Right atrium auricular region (tissue), 2 donors: Measurements from ENCODE around the gene SPAG16. TPM values are rescaled to one million over a fixed set of nuclear protein-coding genes. Genes with fewer than 3 reads are reported as not detected.

Experiments
- DNase-seq: peaks from one replicate; pipeline ENCODE4 v3.0.0-alpha.2; 2019; ENCODE audit warnings: low spot score
- H3K27ac ChIP-seq, 2 donors: fragments of 200-600 bp; sonication (generic); 1 replicate in 1 of 2; 2 replicates in 1 of 2; pipeline ENCODE4 v1.5.1; 2016 to 2019
- H3K27me3 ChIP-seq, 2 donors: fragments of 200-600 bp; sonication (generic); one replicate each; pipeline versions ENCODE4 v1.5.1 to v1.6.0; 2017 to 2019
- H3K36me3 ChIP-seq: fragments of 200-600 bp; sonication (generic); one replicate; pipeline ENCODE4 v1.5.1; 2016
- H3K4me1 ChIP-seq, 2 donors: fragments of 200-600 bp; sonication (generic); one replicate each; pipeline versions ENCODE4 v1.5.1 to v1.6.0; 2017 to 2019
- H3K4me3 ChIP-seq, 2 donors: fragments of 200-600 bp; sonication (generic); 1 replicate in 1 of 2; 2 replicates in 1 of 2; pipeline ENCODE4 v1.5.1; 2017 to 2019; ENCODE audit warnings: mild to moderate bottlenecking in 1 of 2, moderate library complexity in 1 of 2
- H3K9me3 ChIP-seq, 2 donors: fragments of 200-600 bp; sonication (generic); one replicate each; pipeline ENCODE4 v1.5.1; 2019
- total RNA-seq, 2 donors: library from RNA; depleted of rRNA; stranded (reverse); fragments of >200 nt; gene quantifications; one replicate each; pipeline ENCODE4 v1.1.0, GENCODE V29; 2016
- TF ChIP-seq, protein P1 (sequence below), 2 donors: fragments of 200-600 bp; sonication (generic); IDR thresholded peaks; one replicate each; pipeline ENCODE4 v1.5.1; 2019; ENCODE audit warnings: antibody characterized with exemption in 2 of 2

Gene SPAG16
- total RNA-seq, 2 donors from 2014 or later: 17.3 to 18.3 TPM

DNA sequence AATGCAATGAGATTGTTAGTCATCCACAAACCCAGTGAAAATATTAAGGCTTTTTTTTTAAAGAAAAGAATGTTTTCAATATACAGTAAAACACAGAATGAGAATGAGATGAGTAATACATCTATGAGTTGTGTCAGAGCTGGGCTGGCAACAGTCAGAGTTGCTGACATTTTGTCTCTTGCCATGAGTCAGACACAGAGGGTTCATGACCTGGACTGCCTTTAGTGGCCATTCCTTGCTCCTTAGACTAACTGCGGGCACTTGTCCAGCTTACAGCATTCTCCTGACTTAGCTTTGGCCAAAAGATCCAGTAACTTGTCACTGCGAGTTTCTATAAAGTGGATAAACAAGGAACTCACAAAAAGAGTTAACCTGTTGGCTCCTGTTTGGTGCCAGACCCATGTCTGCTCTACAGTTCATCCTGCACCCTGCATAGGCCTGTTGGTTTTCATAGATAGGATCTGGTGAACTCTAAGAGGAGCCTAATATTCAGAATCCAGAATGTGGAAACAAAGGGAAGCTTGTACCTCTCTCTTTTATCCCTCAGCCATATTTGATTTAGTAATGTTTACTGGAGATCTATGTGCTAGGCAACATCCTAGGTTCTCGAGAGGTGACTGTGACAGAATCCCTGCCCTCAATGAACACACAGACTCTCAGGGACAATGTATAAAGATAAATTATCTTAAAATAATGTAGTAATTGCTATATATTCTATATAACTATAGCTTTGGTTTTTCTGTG is 735.1 kb downstream of the SPAG16 start:
- Histone ChIP-seq H3K9me3 (no peaks in the 10 kb centered on the region), H3K4me3 (no peak overlapping the region), H3K4me1 (no peaks in the 10 kb centered on the region), H3K27me3 (no peaks in the 10 kb centered on the region), H3K27ac (no peak overlapping the region), H3K36me3 (no peaks in the 10 kb centered on the region)
- TF ChIP-seq, protein P1, sequence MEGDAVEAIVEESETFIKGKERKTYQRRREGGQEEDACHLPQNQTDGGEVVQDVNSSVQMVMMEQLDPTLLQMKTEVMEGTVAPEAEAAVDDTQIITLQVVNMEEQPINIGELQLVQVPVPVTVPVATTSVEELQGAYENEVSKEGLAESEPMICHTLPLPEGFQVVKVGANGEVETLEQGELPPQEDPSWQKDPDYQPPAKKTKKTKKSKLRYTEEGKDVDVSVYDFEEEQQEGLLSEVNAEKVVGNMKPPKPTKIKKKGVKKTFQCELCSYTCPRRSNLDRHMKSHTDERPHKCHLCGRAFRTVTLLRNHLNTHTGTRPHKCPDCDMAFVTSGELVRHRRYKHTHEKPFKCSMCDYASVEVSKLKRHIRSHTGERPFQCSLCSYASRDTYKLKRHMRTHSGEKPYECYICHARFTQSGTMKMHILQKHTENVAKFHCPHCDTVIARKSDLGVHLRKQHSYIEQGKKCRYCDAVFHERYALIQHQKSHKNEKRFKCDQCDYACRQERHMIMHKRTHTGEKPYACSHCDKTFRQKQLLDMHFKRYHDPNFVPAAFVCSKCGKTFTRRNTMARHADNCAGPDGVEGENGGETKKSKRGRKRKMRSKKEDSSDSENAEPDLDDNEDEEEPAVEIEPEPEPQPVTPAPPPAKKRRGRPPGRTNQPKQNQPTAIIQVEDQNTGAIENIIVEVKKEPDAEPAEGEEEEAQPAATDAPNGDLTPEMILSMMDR (IDR thresholded peaks at IDR 0.05): no peak
- peak; percentile 72 for DNase-seq

DNA sequence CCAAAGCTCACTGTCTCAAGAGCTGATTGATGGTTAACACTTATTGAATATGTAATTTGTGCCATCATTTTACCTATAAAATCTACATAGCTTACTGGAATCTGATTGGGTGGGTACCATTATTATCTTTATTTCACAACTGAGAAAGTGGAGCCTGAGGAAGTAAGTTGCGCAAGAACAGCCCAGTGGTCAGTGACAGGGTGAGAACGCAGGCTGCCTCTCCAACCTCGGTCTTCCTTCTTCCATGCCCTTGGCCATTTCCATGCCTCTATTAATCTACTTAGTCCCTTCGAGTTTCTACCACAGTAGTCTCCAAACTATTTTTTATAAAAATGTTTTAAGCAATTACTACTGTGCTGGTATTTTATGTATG is 735.7 kb downstream of the SPAG16 start:
- no peak for DNase-seq
- Histone ChIP-seq H3K4me3 (no peak overlapping the region), H3K27ac (no peak overlapping the region), H3K36me3 (no peaks in the 10 kb centered on the region), H3K9me3 (no peaks in the 10 kb centered on the region), H3K27me3 (no peaks in the 10 kb centered on the region), H3K4me1 (no peaks in the 10 kb centered on the region)
- TF ChIP-seq, protein P1 (IDR thresholded peaks at IDR 0.05): no peak

DNA sequence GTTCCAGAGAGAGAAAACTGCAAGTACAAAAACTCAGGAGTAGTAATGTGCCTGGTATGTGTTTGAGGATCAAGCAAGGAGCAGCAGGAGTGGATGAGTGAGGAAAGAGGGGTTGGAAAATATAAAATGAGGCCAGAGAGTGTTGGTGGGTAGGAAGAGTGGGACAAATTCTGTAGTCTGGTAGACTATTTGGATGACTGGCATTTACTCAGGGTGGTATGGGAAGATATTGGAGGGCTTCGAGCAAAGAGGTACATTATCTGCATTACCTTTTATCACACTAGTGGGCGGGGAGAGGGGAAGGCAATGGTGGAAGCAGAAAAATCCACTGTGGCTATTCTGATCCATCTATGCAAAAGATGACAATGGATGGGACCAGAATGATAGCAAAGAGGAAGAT is 744.9 kb downstream of the SPAG16 start:
- no peak for DNase-seq
- TF ChIP-seq, protein P1 (IDR thresholded peaks at IDR 0.05): no peak
- Histone ChIP-seq H3K27ac (no peak overlapping the region), H3K36me3 (no peaks in the 10 kb centered on the region), H3K4me1 (no peaks in the 10 kb centered on the region), H3K9me3 (no peaks in the 10 kb centered on the region), H3K27me3 (no peaks in the 10 kb centered on the region), H3K4me3 (no peak overlapping the region)

DNA sequence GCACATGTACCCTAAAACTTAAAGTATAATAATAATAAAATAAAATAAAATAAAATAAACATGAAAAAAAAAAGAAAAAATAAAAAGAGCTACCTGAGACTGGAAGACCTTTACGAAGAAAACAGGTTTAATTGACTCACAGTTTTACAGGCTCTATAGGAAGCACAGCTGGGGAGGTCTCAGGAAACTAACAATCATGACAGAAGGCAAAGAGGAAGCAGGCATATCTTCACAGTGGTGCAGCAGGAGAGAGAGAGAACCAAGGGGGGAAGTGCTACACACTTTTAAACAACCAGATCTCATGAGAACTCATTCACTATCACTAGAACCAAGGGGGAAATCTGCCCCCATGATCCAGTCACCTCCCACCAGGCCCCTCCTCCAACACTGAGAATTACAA is 747.3 kb downstream of the SPAG16 start:
- DNase-seq: no peak
- no peak overlapping the region for H3K27ac ChIP-seq
- no peaks in the 10 kb centered on the region for H3K36me3 ChIP-seq
- H3K4me1 ChIP-seq: no peaks in the 10 kb centered on the region
- H3K9me3 ChIP-seq: no peaks in the 10 kb centered on the region
- no peak overlapping the region for H3K4me3 ChIP-seq
- no peaks in the 10 kb centered on the region for H3K27me3 ChIP-seq
- TF ChIP-seq, protein P1 (IDR thresholded peaks at IDR 0.05): no peak

GRCh38 chr2:214034417-214034816 is 750.2 kb downstream of the SPAG16 start:
- DNase-seq: no peak

More at GRCh38 chr2:214034417-214034816, 750.2 kb downstream of the SPAG16 start:
- Histone ChIP-seq H3K36me3 (no peaks in the 10 kb centered on the region), H3K9me3 (no peaks in the 10 kb centered on the region), H3K4me3 (no peak overlapping the region), H3K4me1 (no peaks in the 10 kb centered on the region), H3K27ac (no peak overlapping the region), H3K27me3 (no peaks in the 10 kb centered on the region)
- TF ChIP-seq, protein P1 (IDR thresholded peaks at IDR 0.05): no peak
